Subcutaneous adipose tissue (tissue), 4 donors: ENCODE measurements around the gene NF2. TPM values are rescaled to one million over a fixed set of nuclear protein-coding genes. Genes with fewer than 3 reads are reported as not detected.

Experiments
- total RNA-seq, 4 donors: library from RNA; depleted of rRNA; stranded (reverse); fragments of >200 nt; gene quantifications; one replicate each; pipeline ENCODE4 v1.1.0, GENCODE V29; 2016
- TF ChIP-seq, protein P1 (sequence below): fragments of 450-650 bp; IDR thresholded peaks from one replicate; pipeline ENCODE4 v1.5.1; 2016; ENCODE audit warnings: low read depth, mild to moderate bottlenecking, control low read depth, antibody characterized with exemption, moderate library complexity

Gene NF2
- total RNA-seq, 4 donors from 2014 or later = 18.9 to 28.6 (median 20.7) TPM

DNA sequence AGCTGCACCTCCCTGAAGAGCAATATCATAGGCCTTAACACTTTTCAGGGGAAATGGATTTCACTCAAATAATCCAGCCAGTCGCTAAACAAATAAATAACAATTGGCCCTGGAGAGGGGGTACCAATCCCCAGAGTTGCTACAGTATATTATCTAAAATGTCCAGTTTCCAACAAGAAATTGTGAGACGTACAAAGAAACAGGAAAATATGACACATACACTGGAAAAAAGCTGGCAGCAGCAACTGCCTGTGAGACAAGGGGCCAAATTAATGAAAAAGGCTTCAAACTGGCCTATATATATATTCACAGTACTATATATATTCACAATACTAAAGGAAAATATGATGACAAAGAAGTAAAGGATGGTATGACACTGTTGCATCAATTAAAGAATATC is 4.0 kb downstream of the NF2 start:
- TF ChIP-seq, protein P1, sequence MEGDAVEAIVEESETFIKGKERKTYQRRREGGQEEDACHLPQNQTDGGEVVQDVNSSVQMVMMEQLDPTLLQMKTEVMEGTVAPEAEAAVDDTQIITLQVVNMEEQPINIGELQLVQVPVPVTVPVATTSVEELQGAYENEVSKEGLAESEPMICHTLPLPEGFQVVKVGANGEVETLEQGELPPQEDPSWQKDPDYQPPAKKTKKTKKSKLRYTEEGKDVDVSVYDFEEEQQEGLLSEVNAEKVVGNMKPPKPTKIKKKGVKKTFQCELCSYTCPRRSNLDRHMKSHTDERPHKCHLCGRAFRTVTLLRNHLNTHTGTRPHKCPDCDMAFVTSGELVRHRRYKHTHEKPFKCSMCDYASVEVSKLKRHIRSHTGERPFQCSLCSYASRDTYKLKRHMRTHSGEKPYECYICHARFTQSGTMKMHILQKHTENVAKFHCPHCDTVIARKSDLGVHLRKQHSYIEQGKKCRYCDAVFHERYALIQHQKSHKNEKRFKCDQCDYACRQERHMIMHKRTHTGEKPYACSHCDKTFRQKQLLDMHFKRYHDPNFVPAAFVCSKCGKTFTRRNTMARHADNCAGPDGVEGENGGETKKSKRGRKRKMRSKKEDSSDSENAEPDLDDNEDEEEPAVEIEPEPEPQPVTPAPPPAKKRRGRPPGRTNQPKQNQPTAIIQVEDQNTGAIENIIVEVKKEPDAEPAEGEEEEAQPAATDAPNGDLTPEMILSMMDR = no peak

DNA sequence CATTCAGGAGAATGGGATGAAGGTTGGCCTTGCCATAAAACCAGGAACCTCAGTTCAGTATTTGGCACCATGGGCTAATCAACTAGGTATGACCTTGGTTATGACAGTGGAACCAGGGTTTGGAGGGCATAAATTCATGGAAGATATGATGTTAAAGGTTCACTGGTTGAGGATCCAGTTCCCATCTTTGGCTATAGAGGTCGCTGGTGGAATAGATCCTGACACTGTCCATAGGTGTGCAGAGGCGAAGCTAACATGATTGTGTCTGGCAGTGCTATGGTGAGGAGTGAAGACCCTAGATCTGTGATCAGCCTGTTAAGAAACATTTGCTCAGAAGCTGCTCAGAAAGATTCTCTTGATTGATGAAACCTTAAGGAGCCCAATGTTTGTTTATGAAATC is 5.7 kb downstream of the NF2 start:
- TF ChIP-seq, protein P1 = no peak

DNA sequence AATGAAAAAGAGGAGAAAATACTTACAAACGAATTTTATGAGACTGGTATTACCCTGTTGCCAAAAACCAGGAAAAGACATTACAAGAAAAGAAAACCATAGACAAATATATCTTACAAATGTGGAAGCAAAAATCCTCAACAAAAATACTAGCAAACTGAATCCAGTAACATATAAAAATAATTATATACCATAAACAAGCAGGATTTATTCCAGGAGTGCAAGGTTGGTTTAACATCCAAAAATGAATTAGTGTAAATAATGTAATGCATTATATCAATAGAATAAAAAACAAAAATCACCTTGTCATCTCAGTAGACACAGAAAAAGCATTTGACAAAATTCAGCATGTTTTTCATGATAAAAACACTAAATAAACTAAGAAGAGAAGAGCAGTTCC is 7.3 kb downstream of the NF2 start:
- TF ChIP-seq, protein P1 = no peak

DNA sequence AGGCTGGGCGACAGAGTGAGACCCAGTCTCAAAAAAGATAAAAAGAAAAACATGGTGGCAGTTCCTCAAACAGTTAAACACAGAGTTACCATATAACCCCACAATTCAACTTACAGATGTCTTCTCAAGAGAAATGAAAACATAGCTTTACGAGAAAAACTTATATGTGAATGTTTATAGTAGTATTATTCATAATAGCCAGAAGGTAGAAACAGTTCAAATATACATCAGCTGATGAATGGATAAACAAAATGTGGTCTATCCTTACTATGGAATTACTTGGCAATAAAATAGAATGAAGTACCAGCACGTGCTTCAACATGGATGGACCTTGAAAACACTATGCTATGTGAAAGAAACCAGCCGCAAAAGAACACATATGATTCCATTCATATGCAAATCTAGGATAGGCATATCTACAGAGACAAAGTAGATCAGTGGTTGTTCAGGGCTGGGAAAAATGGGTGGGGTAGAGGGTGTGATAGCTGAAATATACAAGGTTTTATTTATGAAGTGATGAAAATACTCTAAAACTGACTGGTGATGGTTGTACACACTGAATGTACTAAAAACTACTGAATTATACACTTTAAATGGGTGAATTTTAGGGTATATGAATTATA is 12.4 kb downstream of the NF2 start:
- TF ChIP-seq, protein P1 = no peak

DNA sequence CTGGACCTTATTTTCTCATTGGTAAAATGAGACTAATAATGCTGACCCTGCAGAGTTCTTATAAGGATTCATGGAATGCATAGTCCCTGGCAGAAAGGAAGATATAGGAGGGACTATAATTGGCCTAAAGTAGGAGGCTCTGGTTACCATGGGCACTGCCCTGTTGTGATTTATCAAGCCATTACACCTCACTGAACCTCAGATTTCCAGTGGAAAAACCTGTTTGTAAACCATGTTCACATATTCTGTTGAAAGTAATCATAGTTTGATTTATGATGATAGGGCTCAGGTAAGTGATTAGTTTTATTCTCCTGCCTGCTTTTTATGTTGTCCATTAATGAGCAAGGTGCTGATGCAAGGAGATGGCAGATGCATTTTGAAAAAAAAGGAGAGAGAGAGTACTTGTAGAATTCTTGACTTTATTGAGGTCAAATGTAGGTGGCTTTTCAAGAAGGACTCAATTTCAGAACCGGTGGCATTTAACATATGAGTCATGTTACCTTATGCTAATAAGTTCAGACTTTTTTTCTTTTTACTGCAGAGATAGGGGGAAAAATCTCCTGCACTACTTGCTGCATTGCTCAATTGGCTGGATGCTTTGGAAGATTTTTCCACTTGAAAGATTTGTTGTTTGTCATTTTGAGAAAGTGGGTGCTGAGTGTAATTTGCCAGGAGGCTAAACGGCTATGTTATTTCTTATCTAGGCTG is 14.6 kb downstream of the NF2 start:
- TF ChIP-seq, protein P1 = no peak

DNA sequence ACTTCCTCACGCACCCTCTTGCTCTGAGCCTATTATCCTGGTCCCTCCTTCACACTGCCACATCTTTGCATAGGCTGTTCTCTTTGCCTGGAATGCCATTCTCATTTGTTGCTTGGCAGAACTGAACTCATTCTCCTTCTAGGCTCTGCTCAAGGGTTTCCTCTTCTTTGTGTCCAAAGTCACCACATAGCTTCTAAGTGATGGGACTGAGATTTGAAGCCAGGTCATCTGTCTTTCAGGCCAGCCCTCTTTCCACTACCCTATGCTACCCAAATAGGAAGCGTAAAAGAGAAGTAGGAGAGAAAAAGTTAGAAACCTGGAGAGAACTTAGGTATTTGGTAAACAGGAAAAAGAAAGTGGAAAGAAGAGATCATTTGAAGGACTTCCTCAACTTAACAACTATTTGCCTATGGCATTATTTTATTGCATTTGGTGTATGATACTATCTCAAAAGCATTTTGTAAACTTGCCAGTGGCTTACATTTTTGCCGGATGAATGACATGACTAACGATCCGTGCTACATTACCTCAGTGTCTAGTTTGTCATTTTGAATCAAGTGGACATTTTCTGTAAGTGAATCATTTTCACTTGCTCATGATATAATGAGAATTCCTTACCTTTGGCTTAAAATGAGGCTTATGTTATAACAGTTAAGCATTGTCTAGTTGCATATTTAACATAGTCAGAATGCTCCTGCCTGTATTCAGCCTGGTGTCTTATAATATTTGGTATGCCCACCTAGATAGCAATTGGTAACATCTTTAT is 18.5 kb downstream of the NF2 start:
- TF ChIP-seq, protein P1 = no peak

DNA sequence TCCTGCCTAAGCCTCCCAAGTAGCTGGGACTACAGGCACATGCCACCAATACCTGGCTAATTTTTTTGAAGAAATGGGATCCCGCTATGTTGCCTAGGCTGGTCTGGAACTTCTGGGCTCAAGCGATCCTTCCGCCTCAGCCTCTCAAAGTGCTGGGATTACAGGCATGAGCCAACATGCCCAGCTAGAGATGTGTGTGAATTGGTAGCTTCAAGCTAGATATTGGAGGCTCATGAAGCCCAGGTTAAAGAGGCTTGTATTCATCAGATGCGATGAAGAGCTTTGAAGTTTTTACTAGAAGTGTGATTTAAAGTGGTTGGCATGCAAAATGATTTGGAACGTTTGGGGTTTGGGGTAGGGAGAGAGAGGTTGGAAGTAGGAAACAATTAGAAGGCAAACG is 19.6 kb downstream of the NF2 start:
- TF ChIP-seq, protein P1 = no peak
